HT-29 (cell line): Measurements from ENCODE around the gene DDB1. TPM values are rescaled to one million over a fixed set of nuclear protein-coding genes. Genes with fewer than 3 reads are reported as not detected.

Source experiments
- DNase-seq: peaks from one replicate; pipeline ENCODE4 v3.0.0-alpha.2; 2015; ENCODE audit warnings: low spot score
- total RNA-seq: library from RNA; depleted of rRNA; stranded (reverse); fragments of >200 nt; shearing (Covaris generic); gene quantifications from 2 replicates; pipeline ENCODE4 v1.2.3, GENCODE V29; 2014; rRNA removed

The DDB1 gene
- total RNA-seq, result 262 and 321 TPM in 2 replicates

DNA sequence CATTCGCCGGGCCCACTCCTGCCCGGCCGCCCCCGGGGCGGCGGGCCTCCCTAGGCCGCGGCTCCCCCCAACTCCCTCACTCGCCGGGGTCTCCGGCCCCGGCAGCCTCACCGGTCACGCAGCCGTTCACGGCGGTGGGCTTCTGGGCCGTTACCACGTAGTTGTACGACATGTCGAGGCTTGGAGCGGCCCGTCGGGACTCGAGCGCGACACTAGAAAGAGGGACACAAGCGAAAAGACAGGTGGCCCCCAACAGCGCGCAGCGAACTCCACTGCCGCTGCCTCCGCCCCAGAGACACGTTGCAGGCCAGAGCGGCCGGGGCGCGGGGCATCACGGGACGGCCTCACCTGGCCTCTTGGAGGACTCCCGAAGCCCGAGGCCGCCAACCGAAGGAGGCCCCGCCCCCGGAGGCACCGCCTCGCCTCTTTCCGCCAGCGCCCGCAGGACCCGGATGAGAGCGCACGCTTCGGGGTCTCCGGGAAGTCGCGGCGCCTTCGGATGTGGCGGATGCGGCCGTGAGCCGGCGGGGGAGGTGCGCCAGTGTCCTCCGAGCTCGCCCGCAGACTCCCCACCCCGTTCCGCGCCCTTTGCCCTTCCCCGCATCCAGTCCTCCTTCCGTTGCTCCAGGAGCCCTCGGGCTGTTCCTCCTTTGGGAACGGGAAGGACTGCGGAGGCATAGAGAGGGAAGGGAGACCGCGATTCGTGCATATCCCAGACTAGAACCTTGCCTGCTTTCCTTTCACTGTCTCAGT is at the start of gene DDB1, which contains the start of gene TKFC:
TSS of gene DDB1 (minus strand) at position 309 of the 753 bp plus-strand sequence. CDS start at position 172, 137 bp downstream.
TSS of gene TKFC (plus strand) at position 432 of the 753 bp plus-strand sequence. CDS start 1,501 bp downstream, outside the sequence.
- DNase-seq, result peak; percentile 96

DNA sequence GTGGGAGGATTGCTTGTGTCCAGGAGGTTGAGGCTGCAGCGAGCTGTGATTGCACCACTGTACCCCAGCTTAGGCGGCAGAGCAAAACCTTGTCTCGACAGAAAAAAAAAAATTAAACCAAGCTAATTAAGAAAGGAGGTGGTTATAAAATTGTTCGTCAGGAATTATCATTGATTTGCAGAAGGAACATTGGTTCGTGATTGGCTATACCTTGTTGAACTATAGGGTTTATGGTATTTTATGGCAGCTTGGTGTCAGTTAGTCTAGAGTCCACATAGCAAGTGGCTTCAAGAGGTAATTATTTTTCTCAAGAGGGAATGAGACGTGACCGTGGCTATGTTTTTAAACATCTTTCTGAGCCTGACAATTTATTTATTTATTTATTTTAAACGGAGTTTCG is 48.0 kb upstream of the DDB1 start:
- DNase-seq, result no peak

DNA sequence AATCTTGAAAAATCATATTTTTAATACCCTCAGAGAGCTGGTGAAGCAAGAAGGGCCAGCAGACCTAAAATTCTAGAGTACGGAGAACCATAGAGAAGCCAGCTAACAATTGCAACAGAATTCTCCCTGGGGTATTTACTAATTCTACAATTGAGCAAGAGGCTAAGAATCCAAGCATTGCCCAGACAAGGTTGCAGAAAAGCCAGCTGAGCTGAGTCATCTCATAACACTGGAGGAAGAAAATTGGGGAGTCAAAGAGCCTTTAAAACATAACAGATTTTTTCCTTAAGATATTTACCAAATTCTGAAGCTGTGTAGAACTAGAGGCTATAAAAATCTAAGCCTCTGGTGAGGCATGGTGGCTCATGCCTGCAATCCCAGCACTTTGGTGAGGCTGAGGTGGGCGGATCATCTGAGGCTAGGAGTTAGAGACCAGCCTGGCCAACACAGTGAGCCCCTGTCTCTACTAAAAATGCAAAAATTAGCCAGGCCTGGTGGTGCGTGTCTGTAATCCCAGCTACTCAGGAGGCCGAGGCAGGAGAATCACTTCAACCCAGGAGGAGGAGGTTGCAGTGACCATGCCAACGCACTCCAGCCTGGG is 45.9 kb upstream of the DDB1 start:
- DNase-seq, result no peak

DNA sequence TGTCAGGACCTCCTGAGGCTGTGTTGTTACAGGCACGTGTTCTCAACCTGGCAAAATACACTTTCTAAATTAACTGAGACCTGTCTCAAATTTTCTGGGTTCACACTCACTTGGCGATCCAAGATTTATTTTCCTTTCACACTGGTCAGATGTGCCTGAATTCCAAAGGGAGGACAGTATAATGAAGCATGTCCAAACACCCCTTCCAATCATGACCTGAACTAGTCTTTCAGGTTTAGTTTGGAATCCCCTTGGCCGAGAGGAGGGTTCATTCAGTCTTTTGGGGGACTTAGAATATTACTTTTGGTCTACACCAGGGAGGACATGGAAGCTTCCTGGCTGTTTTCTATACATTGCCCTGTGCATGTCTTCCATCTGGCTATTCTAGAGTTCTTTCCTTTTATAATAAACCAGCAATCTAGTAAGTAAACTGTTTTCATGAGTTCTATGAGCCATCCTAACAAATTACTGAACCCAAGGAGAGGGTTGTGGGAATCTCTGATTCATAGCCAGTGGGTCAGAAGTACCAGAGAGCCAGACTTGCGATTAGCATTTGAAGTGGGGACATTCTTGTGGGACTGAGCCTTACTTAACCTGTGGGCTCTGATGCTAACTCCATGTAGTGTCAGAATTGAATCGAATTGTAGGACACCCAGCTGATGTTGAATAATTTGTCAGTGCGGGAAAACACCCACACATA is 44.7 kb upstream of the DDB1 start:
- no peak for DNase-seq

- DNase-seq, result no peak
Measured at GRCh38 chr11:61375761-61376108, 42.8 kb upstream of the DDB1 start.

DNA sequence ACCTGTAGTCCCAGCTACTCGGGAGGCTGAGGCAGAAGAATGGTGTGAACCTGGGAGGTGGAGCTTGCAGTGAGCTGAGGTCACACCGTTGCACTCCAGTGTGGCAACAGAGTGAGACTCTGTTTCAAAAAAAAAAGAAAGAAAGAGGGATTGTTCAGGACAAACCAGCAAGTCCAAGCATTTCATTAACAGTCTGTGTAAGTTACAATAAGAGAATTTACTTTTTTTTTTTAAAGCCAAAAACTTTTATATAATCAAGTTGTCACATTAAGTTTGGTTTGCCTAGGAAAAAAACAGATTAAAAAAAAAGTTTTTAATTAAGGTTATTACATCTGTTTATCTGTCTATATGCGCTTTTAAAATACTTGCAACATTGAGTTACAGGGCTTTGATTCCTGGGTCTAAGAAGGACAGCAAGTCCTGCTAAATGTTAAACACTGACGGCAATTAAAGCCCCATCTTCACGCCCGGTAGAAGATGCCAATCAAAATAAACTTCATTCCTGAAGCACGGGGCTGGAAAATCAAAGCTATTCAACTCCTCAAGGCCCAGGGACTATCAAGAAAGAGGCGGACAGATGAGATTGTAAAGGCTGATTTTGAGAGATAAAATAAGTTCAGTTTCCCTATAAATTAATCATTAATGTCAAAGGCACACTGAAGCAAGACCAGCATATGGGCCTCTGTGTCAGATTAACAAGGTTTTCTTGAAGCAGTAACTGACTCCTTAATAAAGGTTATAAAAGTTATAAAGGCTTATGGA is 39.9 kb upstream of the DDB1 start:
- no peak for DNase-seq

DNA sequence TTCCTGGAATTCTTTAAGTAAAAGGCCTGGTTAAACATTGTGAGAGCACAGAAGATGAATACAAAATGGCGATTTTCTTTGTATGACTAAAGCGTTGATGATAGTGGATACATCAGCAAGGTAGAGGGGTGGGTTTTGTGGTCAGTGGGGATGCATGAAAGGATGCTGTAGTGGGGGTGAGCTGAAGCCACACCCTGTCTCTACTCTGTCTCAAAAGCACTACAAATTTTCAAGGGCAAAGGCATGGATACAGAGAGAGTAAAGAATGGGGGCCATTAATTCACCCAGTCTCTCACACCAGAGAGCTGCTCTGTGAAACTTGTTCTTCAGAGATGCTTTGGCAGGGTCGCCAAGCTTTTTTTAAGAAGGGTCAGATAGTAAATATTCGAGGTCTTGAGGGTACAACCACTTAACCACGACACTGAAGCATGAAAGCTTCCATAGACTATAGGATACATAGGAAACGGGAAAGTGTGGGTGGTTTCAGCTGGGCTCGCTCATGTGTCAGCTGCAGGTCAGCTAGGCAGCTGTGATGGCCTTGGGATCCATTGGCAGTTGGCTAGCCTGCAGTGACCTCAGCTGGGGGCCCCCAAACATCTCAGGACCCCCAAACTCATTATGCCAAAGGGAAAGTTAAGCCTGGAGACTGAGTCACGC is 37.6 kb upstream of the DDB1 start:
- DNase-seq, result no peak

DNA sequence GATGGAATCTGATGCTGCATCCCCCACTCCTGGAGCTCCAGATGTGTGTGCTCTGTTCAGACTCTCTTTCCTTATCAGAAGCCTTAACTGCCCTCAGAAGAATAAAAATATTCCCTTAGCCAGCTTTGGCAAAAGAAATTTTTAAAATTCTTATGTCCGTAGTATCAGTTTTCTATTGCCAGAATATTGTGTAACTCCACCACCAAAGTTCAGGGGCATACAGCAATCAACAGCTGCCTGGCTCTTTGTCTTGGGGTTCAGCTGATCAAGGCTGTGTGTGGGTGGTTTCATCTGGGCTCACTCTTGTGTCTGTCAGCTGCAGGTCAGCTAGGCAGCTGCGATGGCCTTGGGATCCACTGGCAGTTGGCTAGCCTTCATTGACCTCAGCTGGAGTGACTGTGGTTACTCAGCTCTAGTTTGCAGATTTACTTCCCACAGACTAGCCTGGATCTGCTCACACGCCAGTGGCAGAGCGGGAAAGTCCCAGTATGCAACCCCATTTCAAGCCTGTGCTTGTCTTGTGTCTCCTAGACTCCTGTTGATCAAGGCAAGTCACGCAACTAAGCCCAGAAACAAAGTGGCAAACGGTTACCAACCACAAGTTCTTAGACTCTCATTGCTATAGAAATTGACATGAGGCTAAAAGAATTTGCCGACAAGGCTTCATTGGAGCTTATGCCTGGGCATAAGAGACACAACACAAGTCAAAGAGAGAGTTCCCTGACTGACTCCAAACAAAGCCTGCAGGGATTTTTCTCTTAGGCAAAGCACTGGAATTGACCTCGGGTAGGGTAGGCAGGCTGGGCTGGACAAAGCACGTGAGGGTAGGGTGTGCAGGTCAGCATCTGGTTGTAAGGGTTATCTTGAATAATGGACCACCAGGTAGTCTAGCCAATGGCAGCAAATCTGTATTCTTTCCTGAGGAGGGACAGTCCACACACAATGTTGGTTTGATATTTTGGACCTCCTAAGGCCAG is 36.8 kb upstream of the DDB1 start:
- no peak for DNase-seq

DNA sequence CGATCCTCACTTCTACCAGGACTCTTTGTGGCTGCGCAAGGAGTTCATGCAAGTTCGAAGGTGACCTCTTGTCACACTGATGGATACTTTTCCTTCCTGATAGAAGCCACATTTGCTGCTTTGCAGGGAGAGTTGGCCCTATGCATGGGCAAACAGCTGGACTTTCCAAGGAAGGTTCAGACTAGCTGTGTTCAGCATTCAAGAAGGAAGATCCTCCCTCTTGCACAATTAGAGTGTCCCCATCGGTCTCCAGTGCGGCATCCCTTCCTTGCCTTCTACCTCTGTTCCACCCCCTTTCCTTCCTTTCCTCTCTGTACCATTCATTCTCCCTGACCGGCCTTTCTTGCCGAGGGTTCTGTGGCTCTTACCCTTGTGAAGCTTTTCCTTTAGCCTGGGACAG is 35.7 kb upstream of the DDB1 start:
- DNase-seq, result no peak

DNA sequence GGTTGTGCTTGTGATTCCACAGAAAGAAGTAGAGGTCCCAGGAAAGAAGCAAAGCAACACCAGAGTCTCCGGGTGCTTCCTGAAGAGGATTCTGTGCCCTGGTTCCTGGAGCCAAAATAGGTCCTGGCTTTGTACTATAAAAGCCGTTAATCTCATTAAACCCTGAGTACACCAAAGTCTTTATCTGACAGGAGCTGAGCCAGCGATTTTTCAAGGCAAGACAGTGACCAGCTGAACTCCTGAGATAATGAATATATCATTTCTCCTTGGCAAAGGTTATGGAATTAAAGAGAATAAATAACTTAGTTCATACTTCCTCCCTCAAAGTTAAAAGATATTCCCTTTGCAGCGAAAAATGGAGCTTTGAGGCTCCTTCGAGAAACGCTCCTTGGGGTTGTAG is 34.5 kb upstream of the DDB1 start:
- no peak for DNase-seq

DNA sequence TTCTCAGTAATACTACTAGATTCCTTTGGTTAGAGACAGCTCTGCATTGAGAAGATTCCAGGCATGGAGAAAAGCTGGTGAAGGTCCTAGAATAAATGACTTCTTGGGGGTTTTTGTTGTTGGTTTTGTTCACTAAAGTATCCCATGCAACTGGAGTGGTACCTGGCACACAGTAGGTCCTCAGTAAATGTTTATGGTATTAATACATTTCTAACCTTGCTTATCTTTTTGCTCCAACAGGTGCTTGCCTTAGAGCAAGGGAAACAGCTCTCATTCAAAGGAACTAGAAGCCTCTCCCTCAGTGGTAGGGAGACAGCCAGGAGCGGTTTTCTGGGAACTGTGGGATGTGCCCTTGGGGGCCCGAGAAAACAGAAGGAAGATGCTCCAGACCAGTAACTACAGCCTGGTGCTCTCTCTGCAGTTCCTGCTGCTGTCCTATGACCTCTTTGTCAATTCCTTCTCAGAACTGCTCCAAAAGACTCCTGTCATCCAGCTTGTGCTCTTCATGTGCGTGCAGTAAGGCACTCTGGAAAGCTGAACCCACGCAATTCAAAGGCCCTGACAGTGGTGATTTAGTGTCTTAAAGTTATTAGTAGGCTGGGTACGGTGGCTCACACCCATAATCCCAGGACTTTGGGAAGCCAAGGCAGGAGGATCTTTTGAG is 31.2 kb upstream of the DDB1 start:
- no peak for DNase-seq

DNA sequence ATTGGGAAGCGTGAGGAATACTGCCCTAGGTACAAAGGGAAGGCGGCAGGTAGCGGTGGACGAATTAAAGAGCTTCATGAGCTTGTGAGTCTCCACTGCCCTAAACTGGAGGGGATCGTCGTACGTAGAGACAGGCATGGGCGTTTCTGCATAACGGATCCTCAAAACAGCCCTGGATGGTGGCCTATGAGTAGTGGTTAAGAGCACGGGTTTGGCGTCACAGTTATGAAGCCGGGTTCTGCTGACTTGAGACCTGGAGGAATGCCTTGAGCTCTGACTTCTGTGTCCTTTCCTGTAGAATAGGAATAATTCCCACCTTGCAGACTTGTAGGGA is 29.6 kb upstream of the DDB1 start:
- DNase-seq, result no peak

DNA sequence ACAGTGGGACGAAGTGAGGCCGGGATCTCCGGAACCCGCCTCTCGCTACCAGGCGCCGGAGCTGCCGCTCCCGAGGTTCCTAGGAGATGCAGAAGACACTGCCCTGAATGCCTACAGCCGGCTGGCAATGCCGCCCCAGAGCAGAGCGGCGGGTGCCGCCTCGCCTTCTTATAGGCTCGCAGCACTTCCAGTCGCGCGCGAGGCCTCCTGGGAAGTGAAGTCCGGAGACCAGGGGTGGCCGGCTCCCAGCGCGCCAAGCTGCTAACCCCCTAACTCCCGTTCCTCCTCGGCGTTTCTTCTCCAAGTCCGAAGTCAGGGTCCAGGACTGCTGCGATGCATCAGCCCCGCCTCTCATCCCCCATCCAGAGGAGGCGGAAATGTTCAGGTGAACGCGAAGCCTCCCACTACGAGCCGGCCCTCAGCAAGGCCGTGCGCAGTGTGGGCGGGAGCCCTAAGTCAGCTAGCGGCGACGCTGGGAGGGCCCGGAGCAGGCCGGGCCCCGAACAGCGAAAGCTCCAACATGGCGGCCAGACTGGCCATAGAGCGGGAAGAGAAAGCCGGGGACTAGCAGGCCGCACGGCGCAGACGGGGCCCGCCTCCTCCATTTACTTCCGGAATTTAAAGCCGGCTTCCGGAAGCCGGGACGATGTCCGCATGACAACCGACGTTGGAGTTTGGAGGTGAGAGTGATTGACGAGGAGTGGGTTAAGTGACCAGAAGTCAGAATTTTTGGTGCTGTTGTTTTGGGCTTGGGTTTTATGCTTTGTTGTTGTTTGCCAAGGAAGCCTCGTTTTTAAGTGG is 29.0 kb upstream of the DDB1 start, which contains the start of the genes CYB561A3 and TMEM138:
TSS of gene CYB561A3 (minus strand) at position 142 of the 801 bp plus-strand sequence. CDS start 5,169 bp downstream, outside the sequence.
TSS of gene TMEM138 (plus strand) at position 634 of the 801 bp plus-strand sequence. CDS start 2,017 bp downstream, outside the sequence.
- DNase-seq, result peak; percentile 98

GRCh38 chr11:61361237-61361740 is 28.4 kb upstream of the DDB1 start:
- DNase-seq, result peak; percentile 19

GRCh38 chr11:61359516-61359915 is 26.6 kb upstream of the DDB1 start:
- no peak for DNase-seq

- DNase-seq, result no peak
Measured at GRCh38 chr11:61358566-61358965, 25.7 kb upstream of the DDB1 start.

- DNase-seq, result no peak
Measured at GRCh38 chr11:61357894-61358239, 25.0 kb upstream of the DDB1 start.

DNA sequence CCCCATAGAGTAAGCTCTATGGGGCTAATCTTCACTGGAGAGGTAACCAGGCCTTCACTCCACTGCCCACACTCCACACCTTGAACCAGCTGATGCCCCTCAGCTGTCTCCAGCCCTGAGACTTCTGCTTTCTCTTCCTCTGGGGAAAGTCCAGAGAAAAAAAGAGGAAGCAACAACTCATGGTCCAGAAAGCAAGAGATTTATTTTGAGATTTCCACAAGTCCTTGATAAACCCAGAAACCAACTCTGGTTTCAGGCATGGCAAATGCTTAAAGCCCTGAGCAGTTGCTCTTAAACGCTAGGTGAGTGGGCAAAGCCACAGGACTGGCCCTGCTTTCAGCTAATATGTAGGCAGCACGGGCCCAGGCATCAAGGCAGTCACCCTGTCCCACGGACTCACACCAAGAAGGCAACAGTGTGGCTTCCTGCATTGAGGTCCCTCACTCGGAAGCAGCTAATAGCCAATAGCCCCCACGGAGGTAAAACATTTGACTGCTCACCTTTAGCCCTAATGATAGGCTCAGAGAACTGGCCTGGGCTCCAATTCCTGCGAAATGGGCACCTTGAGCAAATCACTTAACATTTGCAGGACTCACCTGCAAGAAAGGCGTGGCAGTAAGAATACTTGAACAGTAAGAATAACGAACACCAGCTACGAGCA is 24.5 kb upstream of the DDB1 start:
- no peak for DNase-seq
